NCI-H524 treated with DMSO at 0.1 percent for 48 hours (cell line): Measurements from ENCODE around the gene SVOP.
"Not testable (repeated sequence)": the region's sequence is repeated elsewhere in the genome, so short reads cannot be mapped to it uniquely, and the experiment has no call there.

Source experiments
- DNase-seq: peaks from one replicate; lab custom pipeline; 2025; lab: John Stamatoyannopoulos, UW

SVOP gene

GRCh38 chr12:108888031-108888430 lies 132.8 kb downstream of the SVOP start:
- DNase-seq: no peak

- DNase-seq: peak; percentile 82
These were observed 133.8 kb downstream of the SVOP start for GRCh38 chr12:108886873-108887629.

- no peak for DNase-seq
These were observed 136.5 kb downstream of the SVOP start for GRCh38 chr12:108884116-108885012.

GRCh38 chr12:108881953-108882352 lies 138.9 kb downstream of the SVOP start:
- no peak for DNase-seq

- DNase-seq: no peak
These were observed 141.1 kb downstream of the SVOP start, which contains the start of gene DAO for GRCh38 chr12:108879615-108880254. DAO (plus strand) TSS chr12:108880092; CDS start chr12:108885007, 4,915 bp downstream.

GRCh38 chr12:108876550-108876949 lies 144.3 kb downstream of the SVOP start:
- DNase-seq: no peak

GRCh38 chr12:108875682-108876361 lies 145.0 kb downstream of the SVOP start:
- DNase-seq: no peak

GRCh38 chr12:108875280-108875679 lies 145.6 kb downstream of the SVOP start:
- DNase-seq: no peak

GRCh38 chr12:108868781-108869180 lies 152.1 kb downstream of the SVOP start:
- DNase-seq: no peak

GRCh38 chr12:108866083-108866482 lies 154.8 kb downstream of the SVOP start:
- not testable (repeated sequence) for DNase-seq

GRCh38 chr12:108865169-108865568 lies 155.7 kb downstream of the SVOP start:
- no peak for DNase-seq

- no peak for DNase-seq
These were observed 158.3 kb downstream of the SVOP start for GRCh38 chr12:108862588-108862959.

GRCh38 chr12:108861878-108862587 lies 158.8 kb downstream of the SVOP start:
- no peak for DNase-seq

- DNase-seq: no peak
These were observed 160.4 kb downstream of the SVOP start for GRCh38 chr12:108860443-108860842.

GRCh38 chr12:108859923-108860291 lies 161.0 kb downstream of the SVOP start:
- DNase-seq: no peak

- not testable (repeated sequence) for DNase-seq
These were observed 161.5 kb downstream of the SVOP start for GRCh38 chr12:108859141-108859922.

GRCh38 chr12:108858311-108859074 lies 162.4 kb downstream of the SVOP start:
- DNase-seq: no peak
